ENCODE measurements around the gene POT1.

- TF ChIP-seq CTCF (IDR thresholded peaks at IDR 0.05) (no peak), REST (IDR thresholded peaks at IDR 0.05; ENCODE audit: insufficient read depth in 1 of 2, low read depth in 2 of 2, low read length in 1 of 2) (no peak), POLR2AphosphoS5 (IDR thresholded peaks at IDR 0.05; ENCODE audit: low read depth, low read length) (no peak), SIN3A (IDR thresholded peaks at IDR 0.05; ENCODE audit: borderline replicate concordance, insufficient read depth, low read depth, low read length) (no peak), TCF7L2 (IDR thresholded peaks at IDR 0.05; ENCODE audit: low read depth, low read length) (no peak)
Measured at GRCh38 chr7:124909808-124910207, 19.8 kb downstream of the POT1 start.

All from Panc1 (cell line).